UCSD-AML1 (cell line): ENCODE measurements around the gene KIAA0040.

ENCODE experiments used
- DNase-seq: peaks from one replicate; lab custom pipeline; 2025; ENCODE audit not compliant: unreplicated experiment; lab: John Stamatoyannopoulos, UW

Gene KIAA0040

GRCh38 chr1:175172503-175172902 is 20.1 kb downstream of the KIAA0040 start:
- no peak for DNase-seq

GRCh38 chr1:175171036-175171913 is 21.3 kb downstream of the KIAA0040 start:
- DNase-seq, result no peak

- DNase-seq, result no peak
These were observed 23.1 kb downstream of the KIAA0040 start for GRCh38 chr1:175169286-175170018.

GRCh38 chr1:175168782-175169181 is 23.8 kb downstream of the KIAA0040 start:
- no peak for DNase-seq

GRCh38 chr1:175167861-175168260 is 24.7 kb downstream of the KIAA0040 start:
- no peak for DNase-seq

- no peak for DNase-seq
These were observed 25.8 kb downstream of the KIAA0040 start for GRCh38 chr1:175166746-175167145.

- DNase-seq, result no peak
These were observed 27.8 kb downstream of the KIAA0040 start for GRCh38 chr1:175164751-175165150.

GRCh38 chr1:175163702-175164101 is 28.9 kb downstream of the KIAA0040 start:
- no peak for DNase-seq

GRCh38 chr1:175162955-175163354 is 29.6 kb downstream of the KIAA0040 start:
- no peak for DNase-seq

- DNase-seq, result no peak
These were observed 34.4 kb downstream of the KIAA0040 start for GRCh38 chr1:175158170-175158591.

- DNase-seq, result no peak
These were observed 35.4 kb downstream of the KIAA0040 start for GRCh38 chr1:175157200-175157599.

GRCh38 chr1:175155936-175156335 is 36.6 kb downstream of the KIAA0040 start:
- no peak for DNase-seq

GRCh38 chr1:175155473-175155856 is 37.1 kb downstream of the KIAA0040 start:
- no peak for DNase-seq

- DNase-seq, result peak; percentile 43
These were observed 37.7 kb downstream of the KIAA0040 start for GRCh38 chr1:175154629-175155472.

GRCh38 chr1:175152006-175152652 is 40.4 kb downstream of the KIAA0040 start:
- peak; percentile 40 for DNase-seq

- DNase-seq, result no peak
These were observed 41.8 kb downstream of the KIAA0040 start for GRCh38 chr1:175150596-175151319.

GRCh38 chr1:175148068-175148467 is 44.5 kb downstream of the KIAA0040 start:
- DNase-seq, result no peak

GRCh38 chr1:175147569-175147968 is 45.0 kb downstream of the KIAA0040 start:
- no peak for DNase-seq

- peak; percentile 52 for DNase-seq
These were observed 45.9 kb downstream of the KIAA0040 start for GRCh38 chr1:175146529-175147213.
